Mononuclear cell (primary cell): ENCODE data around the gene C4B. TPM values are rescaled to one million over a fixed set of nuclear protein-coding genes. Genes with fewer than 3 reads are reported as not detected.
"Not testable (repeated sequence)": the region's sequence is repeated elsewhere in the genome, so short reads cannot be mapped to it uniquely, and the experiment has no call there.

ENCODE experiments used
- H3K27me3 ChIP-seq: 2 replicates; pipeline ENCODE4 v1.6.0; 2011; ENCODE audit warnings: low read length, control low read depth; ENCODE audit not compliant: insufficient read depth
- H3K4me1 ChIP-seq: 2 replicates; pipeline ENCODE4 v1.5.1; 2011; ENCODE audit warnings: mild to moderate bottlenecking, low read length, control low read depth; ENCODE audit not compliant: insufficient read depth
- H3K4me3 ChIP-seq: 2 replicates; pipeline ENCODE4 v1.5.1; 2011; ENCODE audit warnings: mild to moderate bottlenecking, low read length, moderate library complexity
- H3K9me3 ChIP-seq: 2 replicates; pipeline ENCODE4 v1.5.1; 2011; ENCODE audit warnings: low read depth, mild to moderate bottlenecking, control low read depth, low read length
- total RNA-seq: library from RNA; depleted of rRNA; stranded (reverse); fragments of >200 nt; gene quantifications from one replicate; pipeline ENCODE4 v1.2.3, GENCODE V29; 2012

C4B gene
- total RNA-seq, 1 donor: 1.0 TPM

DNA sequence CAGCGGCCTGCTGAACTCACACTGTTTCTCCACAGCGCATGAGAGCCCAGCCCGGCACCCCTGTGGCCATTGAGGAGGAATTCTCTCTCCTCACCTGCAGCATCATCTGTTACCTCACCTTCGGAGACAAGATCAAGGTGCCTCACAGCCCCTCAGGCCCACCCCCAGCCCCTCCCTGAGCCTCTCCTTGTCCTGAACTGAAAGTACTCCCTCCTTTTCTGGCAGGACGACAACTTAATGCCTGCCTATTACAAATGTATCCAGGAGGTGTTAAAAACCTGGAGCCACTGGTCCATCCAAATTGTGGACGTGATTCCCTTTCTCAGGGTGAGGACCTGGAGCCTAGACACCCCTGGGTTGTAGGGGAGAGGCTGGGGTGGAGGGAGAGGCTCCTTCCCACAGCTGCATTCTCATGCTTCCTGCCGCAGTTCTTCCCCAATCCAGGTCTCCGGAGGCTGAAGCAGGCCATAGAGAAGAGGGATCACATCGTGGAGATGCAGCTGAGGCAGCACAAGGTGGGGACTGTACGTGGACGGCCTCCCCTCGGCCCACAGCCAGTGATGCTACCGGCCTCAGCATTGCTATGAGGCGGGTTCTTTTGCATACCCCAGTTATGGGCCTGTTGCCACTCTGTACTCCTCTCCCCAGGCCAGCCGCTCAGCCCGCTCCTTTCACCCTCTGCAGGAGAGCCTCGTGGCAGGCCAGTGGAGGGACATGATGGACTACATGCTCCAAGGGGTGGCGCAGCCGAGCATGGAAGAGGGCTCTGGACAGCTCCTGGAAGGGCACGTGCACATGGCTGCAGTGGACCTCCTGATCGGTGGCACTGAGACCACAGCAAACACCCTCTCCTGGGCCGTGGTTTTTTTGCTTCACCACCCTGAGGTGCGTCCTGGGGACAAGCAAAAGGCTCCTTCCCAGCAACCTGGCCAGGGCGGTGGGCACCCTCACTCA lies 25.0 kb downstream of the C4B start:
- not testable (repeated sequence) for H3K4me3 ChIP-seq, H3K9me3 ChIP-seq, H3K27me3 ChIP-seq, H3K4me1 ChIP-seq

DNA sequence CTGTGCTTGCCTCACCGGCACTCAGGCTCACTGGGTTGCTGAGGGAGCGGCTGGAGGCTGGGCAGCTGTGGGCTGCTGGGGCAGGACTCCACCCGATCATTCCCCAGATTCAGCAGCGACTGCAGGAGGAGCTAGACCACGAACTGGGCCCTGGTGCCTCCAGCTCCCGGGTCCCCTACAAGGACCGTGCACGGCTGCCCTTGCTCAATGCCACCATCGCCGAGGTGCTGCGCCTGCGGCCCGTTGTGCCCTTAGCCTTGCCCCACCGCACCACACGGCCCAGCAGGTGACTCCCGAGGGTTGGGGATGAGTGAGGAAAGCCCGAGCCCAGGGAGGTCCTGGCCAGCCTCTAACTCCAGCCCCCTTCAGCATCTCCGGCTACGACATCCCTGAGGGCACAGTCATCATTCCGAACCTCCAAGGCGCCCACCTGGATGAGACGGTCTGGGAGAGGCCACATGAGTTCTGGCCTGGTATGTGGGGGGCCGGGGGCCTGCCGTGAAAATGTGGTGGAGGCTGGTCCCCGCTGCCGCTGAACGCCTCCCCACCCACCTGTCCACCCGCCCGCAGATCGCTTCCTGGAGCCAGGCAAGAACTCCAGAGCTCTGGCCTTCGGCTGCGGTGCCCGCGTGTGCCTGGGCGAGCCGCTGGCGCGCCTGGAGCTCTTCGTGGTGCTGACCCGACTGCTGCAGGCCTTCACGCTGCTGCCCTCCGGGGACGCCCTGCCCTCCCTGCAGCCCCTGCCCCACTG lies 25.9 kb downstream of the C4B start:
- not testable (repeated sequence) for H3K4me1 ChIP-seq, H3K27me3 ChIP-seq, H3K9me3 ChIP-seq, H3K4me3 ChIP-seq

- H3K9me3 ChIP-seq, H3K4me1 ChIP-seq, H3K4me3 ChIP-seq, H3K27me3 ChIP-seq: not testable (repeated sequence)
These were observed 26.4 kb downstream of the C4B start for GRCh38 chr6:32041050-32041321.

DNA sequence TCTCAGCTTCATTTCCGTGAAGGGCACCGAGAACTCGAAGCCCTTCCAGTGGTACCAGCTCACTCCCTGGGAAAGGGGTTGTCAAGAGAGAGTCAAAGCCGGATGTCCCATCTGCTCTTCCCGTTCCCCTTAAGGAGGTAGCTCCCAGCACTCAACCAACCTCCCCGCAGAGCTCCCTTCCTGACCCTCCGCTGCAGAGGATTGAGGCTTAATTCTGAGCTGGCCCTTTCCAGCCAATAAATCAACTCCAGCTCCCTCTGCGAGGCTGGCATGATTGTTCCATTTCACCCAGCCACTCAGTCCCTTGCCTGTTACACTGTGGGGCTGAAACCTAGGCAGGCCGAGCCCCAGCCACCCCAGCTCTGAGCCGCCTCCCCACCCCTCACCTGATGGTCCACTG lies 26.8 kb downstream of the C4B start:
- not testable (repeated sequence) for H3K9me3 ChIP-seq, H3K27me3 ChIP-seq, H3K4me1 ChIP-seq, H3K4me3 ChIP-seq

- H3K9me3 ChIP-seq, H3K4me1 ChIP-seq, H3K27me3 ChIP-seq, H3K4me3 ChIP-seq: not testable (repeated sequence)
These were observed 27.7 kb downstream of the C4B start for GRCh38 chr6:32042276-32042675.

GRCh38 chr6:32043589-32044380 lies 29.2 kb downstream of the C4B start:
- not testable (repeated sequence) for H3K27me3 ChIP-seq, H3K4me1 ChIP-seq, H3K4me3 ChIP-seq, H3K9me3 ChIP-seq

GRCh38 chr6:32044916-32045315 lies 30.3 kb downstream of the C4B start:
- not testable (repeated sequence) for H3K4me1 ChIP-seq, H3K9me3 ChIP-seq, H3K27me3 ChIP-seq, H3K4me3 ChIP-seq

DNA sequence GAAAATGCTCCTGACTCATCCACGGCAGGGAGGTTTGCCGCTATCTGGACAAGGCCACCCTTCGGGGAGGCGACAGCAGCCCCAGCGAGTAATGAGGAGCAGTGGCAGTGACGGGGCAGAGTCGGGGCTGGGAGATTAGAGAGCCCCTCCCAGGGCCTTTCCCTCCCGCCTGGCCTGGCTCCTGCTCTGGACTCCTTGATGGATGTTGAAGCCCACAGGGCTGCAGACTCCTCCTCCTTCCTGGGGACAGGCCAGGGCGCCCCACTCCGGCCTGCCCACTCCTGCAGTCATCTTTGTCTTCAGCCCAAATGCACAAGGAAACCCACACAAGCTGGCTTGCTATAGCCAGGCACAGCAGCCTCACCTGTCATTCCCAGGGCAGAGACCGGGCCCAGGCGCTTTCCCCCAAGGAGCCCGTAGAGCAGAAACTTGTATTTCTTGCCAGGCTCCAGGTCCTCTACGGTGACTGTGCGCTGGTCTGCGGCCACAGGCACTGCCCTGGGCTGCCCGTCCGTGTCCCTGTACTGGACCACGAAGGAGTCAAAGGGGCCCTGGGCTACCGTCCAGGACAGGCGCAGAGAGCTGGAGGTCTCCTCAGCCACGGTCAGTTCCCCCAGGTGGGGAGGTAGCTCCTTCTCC lies 31.3 kb downstream of the C4B start:
- H3K4me3 ChIP-seq: no peak overlapping the region
- no peaks in the 10 kb centered on the region for H3K9me3 ChIP-seq
- H3K4me1 ChIP-seq: no peaks in the 10 kb centered on the region
- no peaks in the 10 kb centered on the region for H3K27me3 ChIP-seq

GRCh38 chr6:32046450-32047083 lies 32.0 kb downstream of the C4B start:
- Histone ChIP-seq H3K27me3 (no peaks in the 10 kb centered on the region), H3K4me1 (no peaks in the 10 kb centered on the region), H3K4me3 (no peak overlapping the region), H3K9me3 (no peaks in the 10 kb centered on the region)

DNA sequence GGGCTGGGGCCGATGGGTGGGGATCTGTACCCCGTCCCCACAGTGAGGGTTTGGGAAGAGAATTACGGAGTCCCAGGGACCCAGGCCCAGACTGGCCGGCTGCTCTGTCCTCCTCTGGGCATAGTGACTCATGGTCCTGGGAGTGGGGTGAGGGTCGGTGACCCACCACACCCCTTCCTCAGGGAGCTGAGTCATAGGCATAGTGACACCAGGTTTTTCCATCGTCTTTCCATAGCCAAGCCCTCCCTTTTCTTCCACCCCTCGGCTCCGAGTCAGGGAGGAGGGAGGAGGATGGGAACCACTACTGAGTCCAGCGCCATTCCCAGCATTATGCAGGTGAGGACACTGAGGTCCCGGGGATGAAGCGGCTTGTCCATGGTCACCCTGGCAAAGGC lies 32.5 kb downstream of the C4B start:
- no peaks in the 10 kb centered on the region for H3K4me1 ChIP-seq
- no peak overlapping the region for H3K4me3 ChIP-seq
- H3K9me3 ChIP-seq: no peaks in the 10 kb centered on the region
- no peaks in the 10 kb centered on the region for H3K27me3 ChIP-seq

- no peaks in the 10 kb centered on the region for H3K4me1 ChIP-seq
- no peaks in the 10 kb centered on the region for H3K27me3 ChIP-seq
- H3K9me3 ChIP-seq: no peaks in the 10 kb centered on the region
- H3K4me3 ChIP-seq: no peak overlapping the region
These were observed 32.9 kb downstream of the C4B start for GRCh38 chr6:32047539-32047854.

GRCh38 chr6:32047855-32048766 lies 33.5 kb downstream of the C4B start:
- no peaks in the 10 kb centered on the region for H3K27me3 ChIP-seq
- H3K9me3 ChIP-seq: no peaks in the 10 kb centered on the region
- no peak overlapping the region for H3K4me3 ChIP-seq
- no peaks in the 10 kb centered on the region for H3K4me1 ChIP-seq

DNA sequence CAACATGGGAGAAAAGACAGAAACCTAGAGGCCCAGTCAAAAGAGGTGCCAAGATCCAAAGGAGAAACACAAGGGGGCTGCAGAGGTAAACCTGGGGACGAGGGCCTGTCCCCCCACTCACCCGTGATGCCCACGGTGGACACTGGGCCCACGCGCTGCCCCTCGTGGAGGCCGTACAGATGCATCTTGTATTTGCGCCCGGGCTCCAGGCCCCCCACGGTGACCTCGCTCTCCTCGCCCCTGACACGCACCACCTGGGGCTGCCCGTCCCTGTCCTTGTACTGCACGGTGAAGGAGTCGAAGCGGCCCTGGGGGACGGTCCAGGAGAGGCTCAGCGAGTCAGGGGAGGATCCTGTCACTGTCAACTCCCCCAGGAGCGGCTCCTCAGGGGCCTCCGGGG lies 34.6 kb downstream of the C4B start:
- not testable (repeated sequence) for H3K4me1 ChIP-seq, H3K27me3 ChIP-seq, H3K9me3 ChIP-seq, H3K4me3 ChIP-seq

DNA sequence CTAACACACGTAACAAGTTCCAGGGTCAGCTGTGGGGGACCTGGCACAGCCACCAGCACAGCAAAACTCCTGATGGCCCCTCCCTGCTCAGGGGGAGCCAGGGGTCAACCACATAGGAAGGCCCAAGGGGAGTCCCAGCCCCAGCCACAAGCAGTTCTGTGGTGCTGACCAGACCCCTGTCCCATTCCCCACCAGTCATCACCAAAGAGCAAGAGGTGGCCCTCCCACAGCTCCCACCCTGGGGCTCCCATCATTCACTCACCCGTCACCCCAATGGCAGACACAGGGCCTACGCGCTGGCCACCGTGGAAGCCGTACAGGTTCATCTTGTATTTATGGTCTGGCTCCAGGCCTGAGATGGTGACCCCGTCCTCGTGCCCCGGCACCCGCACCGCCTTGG lies 35.1 kb downstream of the C4B start:
- not testable (repeated sequence) for H3K4me3 ChIP-seq, H3K9me3 ChIP-seq, H3K4me1 ChIP-seq, H3K27me3 ChIP-seq
